ENCODE results near the gene MORN3. TPM values are rescaled to one million over a fixed set of nuclear protein-coding genes. Genes with fewer than 3 reads are reported as not detected.
A peak's percentile ranks its signal among the peaks of the same experiment; 100 is the strongest.

Gene MORN3
- total and polyA plus RNA-seq, 2 of the 8 experiments (the other 6 are each of a cell fraction or from before 2014, with no cell fraction given), result 0.39 to 0.93 TPM

- peaks cover 0 to 13% of the 10 kb centered on the region in 2 experiments; a peak in 3 of 4 replicates for H3K79me2 ChIP-seq (ENCODE audit: control insufficient read depth in 1 of 2, insufficient read depth in 2 of 2, low read length in 2 of 2)
These were observed 40.1 kb upstream of the MORN3 start for GRCh38 chr12:121709478-121709961.

More at GRCh38 chr12:121709478-121709961, 40.1 kb upstream of the MORN3 start:
- Histone ChIP-seq H3K4ac (replicated peaks; ENCODE audit: insufficient read length, low read depth, low read length) (no peak overlapping the region), H3K23ac (ENCODE audit: insufficient read length) (no peak overlapping the region), H4K91ac (replicated peaks; ENCODE audit: insufficient read length, low read length) (no peak overlapping the region), H3K27me3 (replicated peaks in 1 of 4; ENCODE audit: control insufficient read depth in 3 of 4, extremely low read depth in 1 of 4, insufficient read depth in 3 of 4, low read length in 3 of 4) (no peaks in the 10 kb centered on the region), H2AFZ (ENCODE audit: low read length) (no peak overlapping the region), H3K9me3 (ENCODE audit: insufficient read depth in 2 of 2, low read depth in 1 of 2, low read length in 1 of 2) (no peaks in the 10 kb centered on the region), H3K18ac (ENCODE audit: extremely low read depth, low read length) (no peak overlapping the region), H4K20me1 (replicated peaks in 1 of 2; ENCODE audit: control insufficient read depth in 1 of 2, insufficient read depth in 2 of 2, low read length in 2 of 2) (peaks cover 4 to 5% of the 10 kb centered on the region in 2 experiments), H2BK5ac (ENCODE audit: low read depth, low read length) (no peak overlapping the region), H3K14ac (ENCODE audit: insufficient read length) (no peak overlapping the region), H2BK15ac (ENCODE audit: low read length) (no peak overlapping the region), H3K4me3 (ENCODE audit: extremely low read depth in 1 of 4, insufficient read depth in 2 of 4, low read depth in 3 of 4, low read length in 4 of 4) (no peak overlapping the region), H2AK5ac (ENCODE audit: low read depth, low read length) (no peak overlapping the region), H3K23me2 (ENCODE audit: low read depth, low read length) (peaks cover 11% of the 10 kb centered on the region; the same call in 1 of the 2 replicates), H3K9ac (replicated peaks in 1 of 4; ENCODE audit: extremely low read depth in 1 of 4, low read depth in 3 of 4, low read length in 3 of 4) (no peak overlapping the region), H3K36me3 (ENCODE audit: control insufficient read depth in 2 of 4, insufficient read depth in 4 of 4, low read length in 3 of 4) (no peaks in the 10 kb centered on the region), H3K4me2 (ENCODE audit: insufficient read depth in 1 of 2, low read depth in 2 of 2, low read length in 2 of 2) (no peak overlapping the region), H2BK20ac (ENCODE audit: low read length) (no peak overlapping the region), H3K4me1 (replicated peaks in 1 of 4; ENCODE audit: control insufficient read depth in 3 of 4, insufficient read depth in 4 of 4, low read length in 3 of 4) (peaks cover 0 to 10% (median 4%) of the 10 kb centered on the region in 4 experiments; a peak in 5 of 7 replicates), H3K56ac (replicated peaks; ENCODE audit: insufficient read length, low read depth, low read length) (no peak overlapping the region), H2BK120ac (replicated peaks; ENCODE audit: low read depth, low read length) (no peak overlapping the region), H3K27ac (ENCODE audit: low read depth, low read length) (no peak overlapping the region), H2BK12ac (ENCODE audit: low read depth, low read length) (no peak overlapping the region), H4K8ac (ENCODE audit: extremely low read depth, insufficient read depth, low read length) (no peak overlapping the region), H3K79me1 (ENCODE audit: low read depth, low read length) (peaks cover 6% of the 10 kb centered on the region), H4K5ac (ENCODE audit: insufficient read length, low read depth, low read length) (no peak overlapping the region)
- CTCF ChIA-PET (ENCODE audit: partially characterized antibody), result interaction anchor here (1.0 to 9.9 kb wide), 4 partner anchors 8 to 85 kb away, joined by 3 to 69 read pairs (median 10); no protein-coding TSS in a partner anchor
- DNase-seq (ENCODE audit: low read depth in 1 of 2, low spot score in 2 of 2), result no peak
- 92% methylated on average over 5 of the region's 5 CpGs; no CpG with 5 or more reads in 1 of the 2 experiments for WGBS, 2 experiments (ENCODE audit: extremely low coverage in 1 of 2, insufficient coverage in 1 of 2, insufficient read length in 1 of 2, insufficient replicate concordance in 2 of 2, low coverage in 1 of 2, low lambda C conversion rate in 2 of 2, missing lambda C conversion rate in 1 of 2)
- TF ChIP-seq RXRA (IDR thresholded peaks at IDR 0.05; ENCODE audit: insufficient read depth, low read depth, low read length) (no peak), CTCF (IDR thresholded peaks at IDR 0.05; ENCODE audit: control extremely low read depth in 1 of 3, insufficient read depth in 1 of 3, low read depth in 1 of 3, low read length in 3 of 3) (peak in 2 of 3 experiments; percentile 5 to 9; a peak in 1 of 4 replicates)
- FAIRE-seq, result no peak
- POLR2A ChIA-PET (ENCODE audit: partially characterized antibody), result no interaction called here

Measured in H1 (cell line).